Activated CD4-positive, alpha-beta T cell treated with anti-CD3 and anti-CD28 coated beads, Interleukin-2, amount 50 U/mL, for 1 hour (primary cell): ENCODE results near the gene UBAP2L.

Experiments
- DNase-seq: peaks from one replicate; pipeline ENCODE4 v3.0.0-alpha.2; 2020

UBAP2L gene, protein sequence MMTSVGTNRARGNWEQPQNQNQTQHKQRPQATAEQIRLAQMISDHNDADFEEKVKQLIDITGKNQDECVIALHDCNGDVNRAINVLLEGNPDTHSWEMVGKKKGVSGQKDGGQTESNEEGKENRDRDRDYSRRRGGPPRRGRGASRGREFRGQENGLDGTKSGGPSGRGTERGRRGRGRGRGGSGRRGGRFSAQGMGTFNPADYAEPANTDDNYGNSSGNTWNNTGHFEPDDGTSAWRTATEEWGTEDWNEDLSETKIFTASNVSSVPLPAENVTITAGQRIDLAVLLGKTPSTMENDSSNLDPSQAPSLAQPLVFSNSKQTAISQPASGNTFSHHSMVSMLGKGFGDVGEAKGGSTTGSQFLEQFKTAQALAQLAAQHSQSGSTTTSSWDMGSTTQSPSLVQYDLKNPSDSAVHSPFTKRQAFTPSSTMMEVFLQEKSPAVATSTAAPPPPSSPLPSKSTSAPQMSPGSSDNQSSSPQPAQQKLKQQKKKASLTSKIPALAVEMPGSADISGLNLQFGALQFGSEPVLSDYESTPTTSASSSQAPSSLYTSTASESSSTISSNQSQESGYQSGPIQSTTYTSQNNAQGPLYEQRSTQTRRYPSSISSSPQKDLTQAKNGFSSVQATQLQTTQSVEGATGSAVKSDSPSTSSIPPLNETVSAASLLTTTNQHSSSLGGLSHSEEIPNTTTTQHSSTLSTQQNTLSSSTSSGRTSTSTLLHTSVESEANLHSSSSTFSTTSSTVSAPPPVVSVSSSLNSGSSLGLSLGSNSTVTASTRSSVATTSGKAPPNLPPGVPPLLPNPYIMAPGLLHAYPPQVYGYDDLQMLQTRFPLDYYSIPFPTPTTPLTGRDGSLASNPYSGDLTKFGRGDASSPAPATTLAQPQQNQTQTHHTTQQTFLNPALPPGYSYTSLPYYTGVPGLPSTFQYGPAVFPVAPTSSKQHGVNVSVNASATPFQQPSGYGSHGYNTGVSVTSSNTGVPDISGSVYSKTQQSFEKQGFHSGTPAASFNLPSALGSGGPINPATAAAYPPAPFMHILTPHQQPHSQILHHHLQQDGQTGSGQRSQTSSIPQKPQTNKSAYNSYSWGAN

DNA sequence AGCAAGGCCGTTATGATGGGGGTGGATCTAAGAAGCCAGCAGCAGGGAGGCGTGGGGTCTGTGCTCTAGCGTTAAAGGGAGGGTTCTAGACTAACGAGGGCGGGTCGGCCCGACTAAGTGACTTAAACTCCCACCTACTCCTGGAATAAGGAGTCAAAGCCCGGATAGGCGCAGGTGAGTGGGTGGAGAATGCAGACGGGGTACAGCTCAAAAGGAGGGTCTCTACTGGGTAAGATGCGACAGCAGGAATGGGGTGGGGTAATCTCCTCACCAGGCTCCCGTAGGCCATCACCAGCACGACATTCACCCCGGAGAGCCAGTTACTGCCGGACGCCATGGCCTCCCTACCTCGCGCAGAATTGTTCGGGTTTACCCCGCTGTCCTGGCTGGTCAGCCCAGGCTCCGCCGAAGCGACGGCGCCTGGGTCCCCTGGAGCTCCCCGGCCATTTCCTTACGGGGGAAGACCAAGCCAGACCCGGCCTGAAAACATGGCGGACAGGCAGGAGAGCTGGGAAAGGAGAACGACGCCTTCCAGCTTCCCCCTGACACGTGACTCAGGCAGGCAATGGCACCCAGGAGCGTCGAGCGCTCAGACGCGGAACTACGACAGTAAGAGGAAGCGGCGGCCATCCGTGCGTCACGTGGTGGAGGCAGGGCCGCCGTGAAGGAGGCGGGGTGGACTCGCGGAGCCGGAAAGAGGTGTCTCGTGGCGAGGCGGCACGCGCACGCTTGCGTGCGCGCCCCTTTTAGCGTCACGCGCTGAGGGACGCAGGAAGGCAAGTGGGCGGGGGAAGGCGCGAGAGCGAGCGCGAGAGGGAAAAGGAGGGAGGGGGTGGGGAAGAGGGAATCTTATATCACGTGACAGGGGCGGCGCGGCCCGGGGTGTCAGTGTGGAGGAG lies at the start of gene UBAP2L:
TSS of gene UBAP2L (plus strand) at position 885 of the 899 bp plus-strand sequence. CDS start 4,169 bp downstream, outside the sequence.
- peak; percentile 98 for DNase-seq

DNA sequence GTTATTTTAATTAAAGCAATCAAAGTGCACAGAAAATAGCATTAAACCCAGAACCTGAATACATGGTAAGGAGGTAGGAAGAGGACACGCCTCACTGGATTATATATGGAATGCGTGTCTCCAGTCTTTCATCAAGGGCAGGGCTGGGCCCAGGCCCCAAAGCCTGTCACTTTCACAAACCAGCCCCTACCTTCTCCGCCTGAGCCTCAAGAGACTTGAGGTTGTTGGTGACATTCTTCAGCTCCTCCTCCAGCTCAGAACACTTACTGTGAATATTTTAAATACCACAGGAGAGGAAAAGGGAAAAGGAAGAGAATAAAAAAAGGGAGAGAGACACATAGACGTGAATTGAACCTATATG lies 49.6 kb upstream of the UBAP2L start:
- no peak for DNase-seq

DNA sequence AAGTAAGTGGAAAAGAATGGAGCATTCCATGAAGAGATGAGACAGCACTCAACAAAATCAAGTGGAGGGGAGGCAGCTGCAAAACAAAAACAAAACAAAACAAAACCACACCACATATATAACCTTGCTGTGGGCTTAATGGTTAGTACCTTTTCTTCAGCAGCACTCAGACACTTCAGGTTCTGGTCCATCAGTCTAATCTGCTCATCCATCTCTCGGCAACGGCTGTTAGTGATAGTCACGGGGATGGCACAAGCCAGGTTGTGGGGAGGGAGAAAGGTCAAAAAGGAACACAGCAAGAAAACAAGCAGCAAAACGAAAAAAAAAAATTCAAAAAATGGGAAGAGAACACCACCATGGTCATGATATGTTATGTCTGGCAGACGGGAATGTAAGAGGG lies 48.9 kb upstream of the UBAP2L start:
- no peak for DNase-seq

DNA sequence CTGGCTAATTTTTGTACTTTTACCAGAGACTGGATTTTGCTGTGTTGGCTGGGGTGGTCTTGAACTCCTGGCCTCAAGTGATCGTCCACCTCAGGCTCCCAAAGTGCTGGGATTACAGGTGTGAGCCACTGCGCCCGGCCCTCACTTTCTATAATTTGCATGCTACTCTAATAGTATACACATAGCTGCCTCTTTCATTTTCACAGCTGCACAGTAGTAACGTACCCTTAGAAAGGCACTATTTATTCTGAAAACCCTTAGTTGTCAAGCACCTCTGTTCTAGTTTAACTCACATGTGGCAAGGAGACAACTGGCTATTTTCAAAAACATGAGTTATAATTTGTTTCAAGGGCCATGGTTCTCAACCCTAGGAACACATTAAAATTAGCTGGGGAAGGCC lies 46.1 kb upstream of the UBAP2L start:
- no peak for DNase-seq

DNA sequence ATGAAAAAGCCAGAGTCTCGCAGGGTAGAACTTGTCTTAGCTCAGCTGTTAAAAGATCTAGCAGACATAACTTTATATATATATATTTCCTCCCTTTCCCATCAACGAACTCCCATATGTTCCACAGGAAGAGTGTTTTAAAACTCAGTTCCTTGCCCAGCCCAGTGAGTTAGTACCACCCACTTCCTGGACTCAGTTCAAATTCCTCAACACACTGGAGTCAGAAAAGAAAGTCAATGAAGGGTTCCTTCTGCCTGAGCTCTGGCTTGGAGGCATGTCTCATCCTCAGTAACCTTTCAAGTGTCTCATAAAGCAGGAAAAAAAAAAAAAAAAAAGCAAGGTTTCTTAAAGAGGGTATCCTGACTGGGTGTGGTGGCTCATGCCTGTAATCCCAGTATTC lies 44.4 kb upstream of the UBAP2L start:
- no peak for DNase-seq

DNA sequence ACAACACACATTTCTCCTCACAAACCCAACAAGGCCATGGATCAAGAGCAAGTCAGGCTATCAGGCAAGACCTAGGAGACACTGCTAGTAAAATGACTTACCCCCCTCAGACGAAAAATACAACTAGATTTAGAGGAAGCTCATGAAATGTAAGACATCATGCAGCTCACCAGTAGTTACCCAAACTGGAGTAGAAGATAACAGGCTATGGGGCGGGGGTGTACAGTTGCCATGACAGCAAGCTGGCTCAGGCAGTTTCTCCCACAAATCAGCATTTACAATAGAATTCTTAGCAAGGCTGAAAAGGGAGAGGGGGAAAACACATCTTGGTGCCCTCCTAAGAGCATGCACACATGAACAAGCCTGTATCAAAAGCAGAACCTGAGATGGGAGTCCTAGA lies 42.7 kb upstream of the UBAP2L start:
- DNase-seq = no peak

DNA sequence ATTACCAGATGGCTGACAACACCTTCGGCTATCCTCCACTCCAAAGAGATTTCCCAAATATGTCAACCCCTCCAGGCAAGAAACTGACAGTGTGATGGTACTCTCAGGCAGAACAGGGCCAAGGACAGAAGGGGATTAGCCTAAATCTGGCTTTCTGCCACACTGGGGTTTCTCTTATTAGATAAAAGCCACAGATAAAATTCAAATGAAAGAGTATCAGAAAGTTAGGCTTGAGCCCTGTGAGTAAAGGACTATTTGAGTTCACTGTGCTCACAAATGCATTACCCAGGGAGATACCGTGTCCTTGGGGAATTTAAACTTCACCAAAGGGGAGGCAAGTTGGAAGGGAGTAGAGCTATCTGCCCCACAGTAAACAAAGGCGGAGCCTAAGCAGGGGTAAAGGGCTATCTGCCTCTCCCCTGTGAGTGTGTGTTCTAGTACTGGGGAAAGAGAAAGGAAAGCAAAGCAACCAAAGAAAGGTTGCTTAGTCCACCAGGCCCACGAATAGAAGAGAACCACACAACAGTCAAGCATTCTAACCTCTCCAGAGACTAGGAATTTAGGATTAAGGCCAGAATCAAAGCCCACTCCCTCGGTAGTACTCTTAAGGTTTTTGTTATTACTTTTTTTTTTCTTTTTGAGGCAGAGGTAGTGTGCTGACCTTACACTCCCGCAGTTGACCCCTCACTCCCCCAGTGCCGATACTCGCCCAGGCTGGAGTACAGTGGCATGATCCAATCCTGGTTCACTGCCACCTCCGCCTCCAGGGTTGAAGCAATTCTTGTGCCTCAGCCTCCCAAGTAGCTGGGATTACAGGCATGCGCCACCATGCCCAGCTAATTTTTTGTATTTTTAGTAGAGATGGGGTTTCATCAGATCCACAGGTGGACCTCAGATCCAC lies 41.6 kb upstream of the UBAP2L start:
- DNase-seq = no peak

DNA sequence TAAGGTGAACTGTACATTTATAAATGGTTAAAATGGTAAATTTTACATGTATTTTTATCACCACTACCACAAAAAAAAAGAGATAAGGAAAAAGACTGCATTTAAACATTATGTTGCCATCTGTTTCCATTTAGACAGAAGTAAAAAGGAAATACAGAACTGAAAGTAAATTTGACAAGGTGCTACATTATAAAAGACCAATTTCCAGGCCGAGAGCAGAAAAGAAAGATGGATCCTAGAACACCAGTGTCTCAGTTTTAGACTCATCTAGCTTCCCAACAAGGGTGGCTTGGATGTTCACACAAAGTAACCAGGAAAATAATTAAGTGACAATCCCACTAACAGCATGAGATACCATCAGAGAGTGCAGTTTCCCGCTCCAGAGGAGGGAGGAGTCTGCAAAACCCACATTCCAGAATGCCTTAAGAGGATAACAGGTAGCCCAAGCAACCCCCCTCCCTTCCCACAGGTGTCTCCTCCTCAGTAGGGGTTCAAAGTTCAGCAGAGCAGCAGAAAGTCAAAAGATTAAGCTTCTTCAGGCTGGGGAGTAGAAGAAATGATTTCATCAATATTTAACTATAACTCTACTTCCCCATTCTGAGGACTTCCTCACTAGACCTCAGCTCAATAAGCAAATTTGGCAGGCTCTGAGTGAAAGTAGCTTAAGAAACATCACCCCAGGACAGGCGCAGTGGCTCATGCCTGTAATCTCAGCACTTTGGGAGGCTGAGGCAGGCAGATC lies 40.6 kb upstream of the UBAP2L start:
- no peak for DNase-seq

DNA sequence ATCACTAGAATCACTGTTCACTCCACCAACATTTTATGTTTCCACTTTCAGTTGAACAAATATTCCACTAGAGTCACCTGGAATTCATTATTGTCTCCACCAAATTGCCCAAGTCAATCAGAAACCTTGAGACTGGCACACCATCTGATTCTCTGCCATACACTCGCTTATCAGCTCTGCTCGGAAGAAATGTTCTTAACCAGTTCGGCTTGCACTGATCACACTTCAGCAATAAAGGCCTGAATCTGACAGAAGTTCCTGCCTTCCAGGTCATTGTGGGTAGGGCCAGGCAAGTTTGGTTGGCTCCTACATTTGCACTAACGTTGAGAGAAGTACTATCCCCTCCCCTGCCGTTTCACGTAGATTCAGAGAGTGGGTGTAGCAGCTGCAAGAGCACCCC lies 38.8 kb upstream of the UBAP2L start:
- no peak for DNase-seq

DNA sequence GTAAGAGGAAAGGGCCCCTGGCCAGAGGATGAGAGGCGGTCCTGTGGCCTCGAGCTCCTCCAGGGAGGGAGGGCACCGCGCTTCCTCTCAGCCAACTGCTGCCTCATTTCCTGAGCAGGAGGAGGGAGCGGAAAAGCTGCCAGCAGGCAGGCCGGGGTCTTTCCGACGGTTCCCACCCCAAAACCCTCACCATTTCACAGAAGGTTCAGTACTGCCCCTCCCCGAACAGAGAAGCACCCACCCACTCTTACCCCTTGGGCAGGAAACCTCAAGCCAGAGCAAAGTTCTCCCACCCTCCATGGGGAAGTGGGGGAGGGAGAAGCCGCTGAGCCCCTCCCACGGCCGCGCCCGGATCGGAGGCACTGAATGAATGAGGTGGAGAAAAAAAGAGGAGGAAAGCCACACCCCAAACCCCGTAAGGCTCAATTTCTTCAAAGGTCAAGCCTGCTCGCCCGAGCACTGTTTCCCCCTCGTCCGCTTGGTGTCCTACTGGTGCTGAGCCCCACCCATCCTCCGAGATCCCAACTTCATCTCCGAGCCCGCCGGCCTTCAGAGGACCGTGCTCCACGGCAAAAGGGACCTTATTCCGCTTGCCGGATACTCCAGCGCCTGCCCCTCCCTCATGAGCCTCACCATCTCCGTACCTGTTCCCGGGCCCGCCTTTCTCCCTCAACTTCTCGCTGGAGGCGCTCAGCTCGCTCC lies 38.3 kb upstream of the UBAP2L start:
- peak; percentile 47 for DNase-seq

DNA sequence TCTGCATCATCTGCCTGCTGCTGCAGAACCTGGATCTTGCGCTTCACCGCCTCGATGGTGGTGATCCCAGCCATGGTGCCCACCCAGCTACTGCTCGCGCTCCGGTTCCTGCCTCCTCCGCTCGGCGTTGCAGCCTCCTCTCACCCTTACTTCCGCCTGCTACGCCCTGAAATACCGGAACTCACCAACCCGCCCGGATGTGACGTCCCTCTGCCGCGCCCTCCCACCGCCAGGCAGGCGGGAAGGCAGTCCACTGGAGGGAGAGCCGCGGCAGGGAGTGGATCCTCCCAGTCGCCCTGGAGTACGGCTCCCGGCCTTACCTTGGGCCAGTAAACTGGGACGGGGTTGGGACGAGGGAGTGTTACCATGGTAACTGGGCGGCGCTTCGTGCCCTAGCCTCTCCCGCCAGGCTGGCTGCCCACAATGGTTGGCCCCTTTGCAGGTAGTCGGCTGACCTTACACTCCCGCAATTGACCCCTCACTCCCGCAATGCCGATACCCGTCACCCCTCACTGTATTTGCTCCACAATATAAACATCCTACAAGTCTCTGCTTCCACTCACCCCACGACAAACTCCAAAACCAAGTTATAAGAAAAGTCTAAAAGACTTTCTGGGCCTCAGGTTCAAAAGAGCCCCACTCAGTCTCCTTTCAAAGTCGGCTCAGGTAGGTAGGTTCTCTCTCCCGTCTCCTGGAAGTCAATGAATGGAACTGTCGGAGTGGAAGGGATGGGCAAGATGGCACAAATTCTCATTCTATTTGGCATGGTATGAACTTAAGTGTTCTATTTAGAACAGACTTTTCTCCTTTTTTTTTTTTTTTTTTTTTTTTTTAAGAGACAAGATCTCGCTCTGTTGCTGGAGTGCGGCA lies 37.5 kb upstream of the UBAP2L start:
- DNase-seq = peak; percentile 92

DNA sequence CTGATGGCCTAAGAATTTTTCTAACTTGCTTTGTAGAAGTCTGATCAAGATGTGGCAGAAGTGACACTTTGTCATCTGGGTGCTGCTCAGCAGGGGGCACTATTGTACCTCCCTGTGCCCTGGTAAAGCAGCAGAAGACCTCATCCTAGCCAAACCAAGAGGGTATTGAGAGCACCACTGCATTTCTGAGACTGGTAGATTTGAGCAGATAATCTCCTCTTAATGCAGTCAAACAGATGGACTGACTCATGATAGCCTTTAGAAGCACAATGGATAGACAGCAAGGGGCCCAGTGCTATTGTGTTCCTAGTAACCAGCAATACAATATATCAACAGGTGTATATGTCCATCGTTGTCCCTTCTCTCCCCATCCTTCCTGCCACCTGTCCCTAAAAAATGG lies 34.6 kb upstream of the UBAP2L start:
- DNase-seq = peak; percentile 65

DNA sequence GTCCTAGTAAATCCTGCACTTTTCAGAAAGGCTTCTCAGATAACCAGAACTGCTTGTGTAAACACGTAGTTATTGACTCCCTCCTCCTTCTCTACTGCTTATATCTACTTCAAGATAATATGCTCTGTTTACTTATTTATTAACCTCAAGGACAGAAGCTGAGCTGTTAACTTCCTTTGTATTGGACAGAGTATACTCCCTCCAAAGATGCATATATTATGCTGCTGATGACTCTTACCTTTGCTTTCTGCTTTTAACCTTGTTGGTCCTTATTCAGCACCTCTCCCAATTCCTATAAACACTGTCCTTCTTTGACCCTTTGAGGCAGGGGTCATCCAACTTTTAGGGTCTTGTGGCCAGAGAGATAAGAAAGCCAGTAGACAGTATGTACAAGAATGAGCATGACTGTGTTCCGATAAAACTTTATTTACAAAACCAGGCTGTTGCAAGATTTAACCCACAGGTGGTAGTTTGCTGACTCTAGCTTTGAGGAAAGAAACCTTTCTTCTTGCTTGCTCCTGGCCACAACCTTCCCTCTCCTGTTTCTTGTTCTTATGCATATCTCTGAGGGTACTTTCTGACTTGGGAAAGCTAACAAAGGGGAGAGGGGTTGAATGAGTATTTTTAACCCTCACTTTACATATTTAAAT lies 33.8 kb upstream of the UBAP2L start:
- no peak for DNase-seq

DNA sequence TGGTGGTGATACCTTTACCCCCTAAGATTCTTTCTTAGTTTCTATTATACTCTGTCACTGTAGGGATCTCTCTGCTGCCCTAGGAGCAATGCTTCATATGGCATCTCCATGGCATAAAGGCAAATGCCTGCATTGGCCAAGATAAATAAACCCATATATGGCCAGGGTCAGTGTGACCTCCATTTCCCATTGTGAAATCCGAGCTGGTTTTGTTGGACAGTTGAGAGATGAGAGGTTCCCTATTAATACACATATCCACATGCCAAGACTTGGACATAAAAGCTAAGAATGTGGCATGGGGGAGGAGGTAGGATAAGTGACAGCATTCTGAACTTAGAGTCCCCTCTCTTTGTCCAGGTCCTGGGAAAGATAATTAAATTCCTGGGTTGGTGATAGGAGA lies 30.2 kb upstream of the UBAP2L start:
- no peak for DNase-seq

DNA sequence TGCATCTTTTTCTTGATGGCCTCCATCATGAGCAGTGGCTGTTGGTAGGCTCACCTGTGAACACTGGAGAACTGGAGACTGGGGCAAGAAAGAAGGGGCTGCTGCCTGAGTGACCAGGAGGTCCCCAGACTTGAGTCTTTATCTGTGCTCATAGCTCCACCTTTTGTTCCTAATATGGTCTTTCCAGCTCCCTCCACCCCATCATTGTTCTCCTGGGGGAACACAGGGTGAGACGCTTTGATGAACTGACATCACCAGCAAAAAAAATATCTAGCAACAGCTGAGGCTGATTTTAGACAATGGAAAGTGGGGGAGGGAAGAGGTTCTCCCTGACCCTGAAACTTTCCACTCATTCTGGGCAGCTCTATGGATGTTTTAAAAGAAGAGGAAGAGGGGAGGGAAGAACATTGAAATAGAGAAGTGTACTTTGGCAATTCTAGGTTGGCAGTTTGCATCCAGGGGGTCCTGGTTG lies 28.7 kb upstream of the UBAP2L start, which contains the start of gene TPM3:
TSS of gene TPM3 (minus strand) at position 111 of the 472 bp plus-strand sequence. CDS start at position 29, 82 bp downstream.
- no peak for DNase-seq

DNA sequence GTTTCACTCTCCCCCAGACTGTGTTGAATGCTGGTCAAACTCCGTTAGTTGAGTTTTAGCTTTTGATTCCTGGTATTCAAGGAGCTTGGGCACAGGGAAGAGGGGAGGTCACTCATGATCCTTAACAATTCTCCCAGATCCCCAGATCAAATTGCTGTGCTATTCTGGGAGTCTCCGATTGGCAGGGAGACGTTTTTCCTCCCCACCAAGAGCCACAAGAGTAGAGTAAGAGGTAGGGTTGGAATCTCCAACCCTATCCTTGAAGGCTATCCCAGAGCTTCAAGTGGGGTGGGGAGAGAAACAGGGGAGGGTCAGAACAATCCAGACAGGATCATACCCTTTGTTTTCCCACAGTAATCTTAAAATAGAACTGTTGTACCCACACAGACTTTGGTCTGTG lies 28.3 kb upstream of the UBAP2L start:
- no peak for DNase-seq

DNA sequence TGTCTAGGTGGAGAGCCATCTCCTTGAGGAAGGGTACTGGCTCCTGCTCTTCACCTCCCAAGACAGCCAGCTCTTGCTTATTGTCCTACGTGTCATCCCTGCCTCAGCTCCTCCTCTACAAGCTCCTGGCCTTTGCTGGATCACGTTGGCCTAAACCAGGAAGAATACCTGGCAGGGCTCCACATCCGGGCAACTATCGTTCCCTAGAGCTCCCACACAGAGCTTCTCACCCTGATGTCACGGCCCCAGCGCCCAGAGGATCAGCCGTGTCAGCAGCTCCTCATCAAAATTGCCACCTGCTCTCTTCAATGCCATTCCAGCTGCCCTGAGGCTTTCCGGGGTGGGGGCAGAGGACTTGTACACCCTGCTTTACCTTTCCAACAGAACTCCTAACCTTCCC lies 26.9 kb upstream of the UBAP2L start:
- DNase-seq = no peak
